Upper lobe of left lung (tissue), 4 donors: ENCODE results near the gene TSHZ1.

Experiments
- EP300 ChIP-seq, 4 donors: sonication (generic); formaldehyde crosslinking; IDR thresholded peaks; one replicate each; pipeline ENCODE4 v1.5.1; 2017; ENCODE audit warnings: antibody characterized with exemption in 4 of 4, control low read depth in 2 of 4
- TF ChIP-seq, protein P1 (sequence below), 6 experiments: fragments of 450-650 bp in 4 of 6; fragments of 200-600 bp in 2 of 6; sonication (generic) in 2 of 6; IDR thresholded peaks; one replicate each; pipeline ENCODE4 v1.5.1; 2016 to 2019; ENCODE audit warnings: antibody characterized with exemption in 6 of 6

DNA sequence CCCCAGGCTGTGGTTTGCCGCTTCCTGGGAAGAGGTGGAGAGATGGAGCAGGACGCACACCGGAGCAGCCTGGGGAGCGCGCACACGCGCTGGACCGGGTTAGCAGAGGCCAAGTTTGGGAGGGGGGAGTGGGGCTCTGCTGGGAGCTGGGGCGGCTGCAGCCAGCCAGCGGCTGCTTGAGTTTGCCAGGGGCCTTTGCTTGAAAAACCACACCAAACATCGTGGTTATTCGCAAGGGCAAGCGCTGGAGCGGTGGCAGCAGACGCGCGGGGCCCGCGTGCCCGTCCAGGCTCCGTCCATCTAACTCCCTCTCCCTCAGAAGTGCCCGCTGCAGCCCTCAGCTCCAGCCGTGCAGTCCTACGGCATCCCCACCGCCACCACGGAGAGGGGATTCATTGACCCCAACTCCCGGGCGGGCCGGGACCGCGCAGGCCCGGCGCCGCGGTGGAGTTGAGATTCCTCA lies 6.3 kb upstream of the TSHZ1 start:
- TF ChIP-seq, protein P1, sequence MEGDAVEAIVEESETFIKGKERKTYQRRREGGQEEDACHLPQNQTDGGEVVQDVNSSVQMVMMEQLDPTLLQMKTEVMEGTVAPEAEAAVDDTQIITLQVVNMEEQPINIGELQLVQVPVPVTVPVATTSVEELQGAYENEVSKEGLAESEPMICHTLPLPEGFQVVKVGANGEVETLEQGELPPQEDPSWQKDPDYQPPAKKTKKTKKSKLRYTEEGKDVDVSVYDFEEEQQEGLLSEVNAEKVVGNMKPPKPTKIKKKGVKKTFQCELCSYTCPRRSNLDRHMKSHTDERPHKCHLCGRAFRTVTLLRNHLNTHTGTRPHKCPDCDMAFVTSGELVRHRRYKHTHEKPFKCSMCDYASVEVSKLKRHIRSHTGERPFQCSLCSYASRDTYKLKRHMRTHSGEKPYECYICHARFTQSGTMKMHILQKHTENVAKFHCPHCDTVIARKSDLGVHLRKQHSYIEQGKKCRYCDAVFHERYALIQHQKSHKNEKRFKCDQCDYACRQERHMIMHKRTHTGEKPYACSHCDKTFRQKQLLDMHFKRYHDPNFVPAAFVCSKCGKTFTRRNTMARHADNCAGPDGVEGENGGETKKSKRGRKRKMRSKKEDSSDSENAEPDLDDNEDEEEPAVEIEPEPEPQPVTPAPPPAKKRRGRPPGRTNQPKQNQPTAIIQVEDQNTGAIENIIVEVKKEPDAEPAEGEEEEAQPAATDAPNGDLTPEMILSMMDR (IDR thresholded peaks at IDR 0.05), result no peak
- TF ChIP-seq EP300 (IDR thresholded peaks at IDR 0.05), result no peak
